HL-60 (cell line): ENCODE measurements around the gene MYO16.

Experiments used
- DNase-seq, 2 experiments: peaks; one replicate each; pipeline ENCODE4 v3.0.0-alpha.2; 2010 to 2020; ENCODE audit warnings: low read depth in 1 of 2, low spot score in 1 of 2
- H3K27ac ChIP-seq: fragments of 250-450 bp; sonication (Bioruptor Pico); replicated peaks from 2 replicates; pipeline ENCODE4 v1.5.1; 2020; ENCODE audit warnings: mild to moderate bottlenecking, moderate library complexity
- H3K27me3 ChIP-seq: fragments of 250-450 bp; sonication (Bioruptor Pico); 2 replicates; pipeline ENCODE4 v1.5.1; 2021; ENCODE audit warnings: mild to moderate bottlenecking, moderate library complexity; ENCODE audit not compliant: insufficient read depth, poor library complexity, severe bottlenecking
- H3K4me3 ChIP-seq: replicated peaks from 2 replicates; pipeline ENCODE4 v1.5.1; 2011; ENCODE audit warnings: mild to moderate bottlenecking, control low read depth, low read length; ENCODE audit not compliant: insufficient read depth
- CTCF ChIP-seq: IDR thresholded peaks from one replicate; pipeline ENCODE4 v1.5.1; 2011; ENCODE audit warnings: low read length, control low read depth, inconsistent platforms; ENCODE audit not compliant: insufficient read depth
- GABPA ChIP-seq: IDR thresholded peaks from 2 replicates; pipeline ENCODE4 v1.6.1; 2012; ENCODE audit warnings: low read depth
- POLR2AphosphoS5 ChIP-seq: IDR thresholded peaks from 2 replicates; pipeline ENCODE4 v1.6.1; 2012; ENCODE audit warnings: low read depth
- REST ChIP-seq: IDR thresholded peaks from 2 replicates; pipeline ENCODE4 v1.6.1; 2012; ENCODE audit warnings: low read depth; ENCODE audit not compliant: insufficient replicate concordance
- SPI1 ChIP-seq: IDR thresholded peaks from 2 replicates; pipeline ENCODE4 v1.6.1; 2012; ENCODE audit warnings: low read depth, mild to moderate bottlenecking, borderline replicate concordance

Gene MYO16

GRCh38 chr13:108776650-108777049 is 147.2 kb downstream of the MYO16 start:
- no peak for DNase-seq
- Histone ChIP-seq H3K27me3 (no peaks in the 10 kb centered on the region), H3K4me3 (no peak overlapping the region), H3K27ac (no peak overlapping the region)
- TF ChIP-seq SPI1, result no peak
- no peak for TF ChIP-seq CTCF
- TF ChIP-seq POLR2AphosphoS5, result no peak
- no peak for TF ChIP-seq GABPA
- no peak for TF ChIP-seq REST

- no peak for DNase-seq
These were observed 148.3 kb downstream of the MYO16 start for GRCh38 chr13:108777421-108778420.

More at GRCh38 chr13:108777421-108778420, 148.3 kb downstream of the MYO16 start:
- TF ChIP-seq GABPA, result no peak
- TF ChIP-seq POLR2AphosphoS5, result no peak
- no peak for TF ChIP-seq SPI1
- no peak for TF ChIP-seq REST
- TF ChIP-seq CTCF, result no peak
- Histone ChIP-seq H3K27ac (no peak overlapping the region), H3K4me3 (no peak overlapping the region), H3K27me3 (no peaks in the 10 kb centered on the region)
